Thoracic aorta (tissue), 2 donors: Measurements from ENCODE around the gene FASTKD3. TPM values are rescaled to one million over a fixed set of nuclear protein-coding genes. Genes with fewer than 3 reads are reported as not detected.

Source experiments
- ATAC-seq: fragments of 150-250 bp; one replicate; pipeline ENCODE4 v1.8.0; 2017; ENCODE audit warnings: low read depth; ENCODE audit not compliant: insufficient number of reproducible peaks, low FRiP score
- DNase-seq: peaks from one replicate; pipeline ENCODE4 v3.0.0-alpha.2; 2020; ENCODE audit warnings: low spot score
- H3K27ac ChIP-seq, 2 donors: fragments of 200-600 bp; sonication (generic); 1 replicate in 1 of 2; 2 replicates in 1 of 2; pipeline ENCODE4 v1.5.1; 2016; ENCODE audit warnings: mild to moderate bottlenecking in 2 of 2, moderate library complexity in 2 of 2
- H3K27me3 ChIP-seq: fragments of 200-600 bp; sonication (generic); replicated peaks from 2 replicates; pipeline ENCODE4 v1.6.0; 2016; ENCODE audit warnings: mild to moderate bottlenecking; ENCODE audit not compliant: insufficient read depth
- H3K36me3 ChIP-seq: fragments of 200-600 bp; sonication (generic); one replicate; pipeline ENCODE4 v1.5.1; 2016
- H3K4me1 ChIP-seq, 2 donors: fragments of 200-600 bp; sonication (generic); 1 replicate in 1 of 2; 2 replicates in 1 of 2; pipeline versions ENCODE4 v1.5.1 to v1.6.0; 2016; ENCODE audit warnings: low read depth in 2 of 2, mild to moderate bottlenecking in 1 of 2; ENCODE audit not compliant: control insufficient read depth in 1 of 2
- H3K4me3 ChIP-seq: fragments of 200-600 bp; sonication (generic); 2 replicates; pipeline ENCODE4 v1.5.1; 2016; ENCODE audit warnings: mild to moderate bottlenecking
- H3K9me3 ChIP-seq: fragments of 200-600 bp; sonication (generic); 2 replicates; pipeline ENCODE4 v1.5.1; 2016
- CTCF ChIP-seq: fragments of 200-600 bp; sonication (generic); IDR thresholded peaks from one replicate; pipeline ENCODE4 v1.5.1; 2019; ENCODE audit warnings: antibody characterized with exemption
- total RNA-seq, 2 donors: library from RNA; depleted of rRNA; stranded (reverse); fragments of >200 nt; gene quantifications; one replicate each; pipeline versions ENCODE4 v1.1.0 to v1.2.3, GENCODE V29; 2016

Gene FASTKD3
- total RNA-seq, 2 donors from 2014 or later, result 7.3 to 13.1 TPM

GRCh38 chr5:7878381-7878873, 9.6 kb upstream of the FASTKD3 start:
- H3K36me3 ChIP-seq, result peaks cover 32% of the 10 kb centered on the region
- TF ChIP-seq CTCF, result no peak
- DNase-seq, result no peak

GRCh38 chr5:7877851-7878250, 9.0 kb upstream of the FASTKD3 start:
- Histone ChIP-seq H3K36me3 (peaks cover 31% of the 10 kb centered on the region), H3K4me1 (no peaks in the 10 kb centered on the region), H3K27me3 (no peaks in the 10 kb centered on the region), H3K4me3 (no peak overlapping the region), H3K9me3 (no peaks in the 10 kb centered on the region), H3K27ac (no peak overlapping the region)
- DNase-seq (no peak), ATAC-seq (no peak)
- no peak for TF ChIP-seq CTCF

More at GRCh38 chr5:7878381-7878873, 9.6 kb upstream of the FASTKD3 start:
- H3K27me3 ChIP-seq, result no peaks in the 10 kb centered on the region
- no peak for ATAC-seq
- H3K9me3 ChIP-seq, result no peaks in the 10 kb centered on the region
- no peaks in the 10 kb centered on the region for H3K4me1 ChIP-seq
- no peak overlapping the region for H3K27ac ChIP-seq
- H3K4me3 ChIP-seq, result no peak overlapping the region

- ATAC-seq (no peak), DNase-seq (no peak)
- H3K9me3 ChIP-seq, result no peaks in the 10 kb centered on the region
- no peak overlapping the region for H3K4me3 ChIP-seq
- no peak for TF ChIP-seq CTCF
- H3K27me3 ChIP-seq, result no peaks in the 10 kb centered on the region
- no peaks in the 10 kb centered on the region for H3K4me1 ChIP-seq
- H3K36me3 ChIP-seq, result peaks cover 27% of the 10 kb centered on the region
- no peak overlapping the region for H3K27ac ChIP-seq
Measured at GRCh38 chr5:7876867-7877266, 8.0 kb upstream of the FASTKD3 start.

GRCh38 chr5:7875151-7875550, 6.3 kb upstream of the FASTKD3 start:
- Histone ChIP-seq H3K27me3 (no peaks in the 10 kb centered on the region), H3K9me3 (no peaks in the 10 kb centered on the region), H3K4me3 (no peak overlapping the region), H3K36me3 (peaks cover 25% of the 10 kb centered on the region), H3K4me1 (peaks cover 6 to 15% of the 10 kb centered on the region in 2 donors), H3K27ac (no peak overlapping the region)
- TF ChIP-seq CTCF, result no peak
- ATAC-seq, result no peak
- no peak for DNase-seq

DNA sequence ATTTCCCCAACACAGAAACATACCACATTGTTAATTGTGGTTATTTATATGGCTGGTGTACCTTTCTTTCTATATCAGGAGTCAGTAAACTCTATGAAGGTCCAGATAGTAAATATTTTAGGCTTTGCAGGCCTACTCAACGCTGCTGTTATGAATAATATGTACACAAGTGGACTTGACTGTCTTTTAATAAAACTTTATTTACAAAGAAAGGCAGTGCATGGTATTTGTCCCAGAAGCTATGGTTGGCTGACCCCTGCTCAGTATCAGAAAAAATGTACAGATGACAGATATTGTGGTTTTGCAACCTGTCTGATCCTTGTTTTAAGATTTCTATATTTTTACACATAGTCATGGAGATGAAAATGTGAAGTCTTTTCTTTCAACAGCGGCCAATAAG, 5.8 kb upstream of the FASTKD3 start:
- H3K27me3 ChIP-seq, result no peaks in the 10 kb centered on the region
- DNase-seq (no peak), ATAC-seq (no peak)
- no peak overlapping the region for H3K27ac ChIP-seq
- peaks cover 25% of the 10 kb centered on the region for H3K36me3 ChIP-seq
- H3K9me3 ChIP-seq, result no peaks in the 10 kb centered on the region
- H3K4me1 ChIP-seq, result peaks cover 9 to 20% of the 10 kb centered on the region in 2 donors
- TF ChIP-seq CTCF, result no peak
- no peak overlapping the region for H3K4me3 ChIP-seq
